Measurements from ENCODE around the gene UBXN4. TPM values are rescaled to one million over a fixed set of nuclear protein-coding genes. Genes with fewer than 3 reads are reported as not detected.

The UBXN4 gene
- total and polyA plus RNA-seq, 2 donors (not counting 3 experiments of a cell fraction or from before 2014, with no cell fraction given): 40.8 to 108 TPM

DNA sequence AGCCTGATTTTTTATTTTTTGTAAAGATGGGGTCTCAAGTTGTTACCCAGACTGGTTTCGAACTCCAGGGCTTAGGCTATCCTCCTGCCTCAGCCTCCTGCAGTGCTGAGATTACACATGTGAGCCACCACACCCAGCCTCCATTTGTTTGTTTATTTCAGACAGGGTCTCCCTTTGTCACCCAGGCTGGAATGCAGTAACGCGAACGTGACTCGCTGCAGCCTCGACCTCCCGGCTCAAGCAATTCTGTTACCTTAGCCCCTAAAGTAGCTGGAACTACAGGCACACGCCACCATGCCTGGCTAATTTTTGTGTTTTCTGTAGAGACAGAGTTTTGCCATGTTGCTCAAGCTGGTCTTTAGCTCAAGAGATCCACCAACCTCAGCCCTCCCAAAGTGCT, 27.2 kb downstream of the UBXN4 start:
- H3K9ac ChIP-seq (replicated peaks; ENCODE audit: extremely low read depth, insufficient read depth, low read length): no peak overlapping the region
- H2AFZ ChIP-seq (ENCODE audit: low read depth, low read length): no peak overlapping the region
- no peaks in the 10 kb centered on the region for H3K9me1 ChIP-seq (replicated peaks; ENCODE audit: control insufficient read depth, extremely low read depth, insufficient read depth, low read length)
- peaks cover 6% of the 10 kb centered on the region for H3K79me2 ChIP-seq (ENCODE audit: control insufficient read depth, insufficient read depth, low read length)
- peaks cover 9% of the 10 kb centered on the region for H3K4me1 ChIP-seq (ENCODE audit: control insufficient read depth, extremely low read depth, insufficient read depth, low read length)
- dilution Hi-C loops (cut with MboI; ENCODE audit: extremely low pct_ligation_motif_present, low sequenced_read_pairs) (no loop called here), intact Hi-C loops (cut with micrococcal nuclease) (no loop called here)
- FAIRE-seq (no peak), DNase-seq (ENCODE audit: low read depth, low spot score) (no peak)
- H3K9me3 ChIP-seq (replicated peaks; ENCODE audit: control insufficient read depth, insufficient read depth, low read length): no peaks in the 10 kb centered on the region
- BruUV-seq (replicated peaks): no TSS peak
- TF ChIP-seq POLR2A (IDR thresholded peaks at IDR 0.05; ENCODE audit: low read depth, low read length) (no peak), FOS (IDR thresholded peaks at IDR 0.05; ENCODE audit: borderline replicate concordance, insufficient read depth, low read length) (no peak), JUN (IDR thresholded peaks at IDR 0.05; ENCODE audit: borderline replicate concordance, insufficient read depth, insufficient read length, low read depth) (no peak), EZH2 (IDR thresholded peaks at IDR 0.05; ENCODE audit: borderline replicate concordance, low read depth, low read length, severe bottlenecking) (no peak), GATA2 (IDR thresholded peaks at IDR 0.05; ENCODE audit: insufficient read depth, insufficient read length, low read depth, low read length) (no peak), MYC (IDR thresholded peaks at IDR 0.05; ENCODE audit: low read depth, low read length) (no peak), POLR2AphosphoS5 (IDR thresholded peaks at IDR 0.05; ENCODE audit: insufficient read depth, low read depth, low read length) (no peak)
- TF ChIP-seq, protein P1, sequence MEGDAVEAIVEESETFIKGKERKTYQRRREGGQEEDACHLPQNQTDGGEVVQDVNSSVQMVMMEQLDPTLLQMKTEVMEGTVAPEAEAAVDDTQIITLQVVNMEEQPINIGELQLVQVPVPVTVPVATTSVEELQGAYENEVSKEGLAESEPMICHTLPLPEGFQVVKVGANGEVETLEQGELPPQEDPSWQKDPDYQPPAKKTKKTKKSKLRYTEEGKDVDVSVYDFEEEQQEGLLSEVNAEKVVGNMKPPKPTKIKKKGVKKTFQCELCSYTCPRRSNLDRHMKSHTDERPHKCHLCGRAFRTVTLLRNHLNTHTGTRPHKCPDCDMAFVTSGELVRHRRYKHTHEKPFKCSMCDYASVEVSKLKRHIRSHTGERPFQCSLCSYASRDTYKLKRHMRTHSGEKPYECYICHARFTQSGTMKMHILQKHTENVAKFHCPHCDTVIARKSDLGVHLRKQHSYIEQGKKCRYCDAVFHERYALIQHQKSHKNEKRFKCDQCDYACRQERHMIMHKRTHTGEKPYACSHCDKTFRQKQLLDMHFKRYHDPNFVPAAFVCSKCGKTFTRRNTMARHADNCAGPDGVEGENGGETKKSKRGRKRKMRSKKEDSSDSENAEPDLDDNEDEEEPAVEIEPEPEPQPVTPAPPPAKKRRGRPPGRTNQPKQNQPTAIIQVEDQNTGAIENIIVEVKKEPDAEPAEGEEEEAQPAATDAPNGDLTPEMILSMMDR (IDR thresholded peaks at IDR 0.05; ENCODE audit: extremely low read depth in 1 of 2, insufficient read depth in 1 of 2, low read depth in 1 of 2, low read length in 2 of 2): no peak
- TF ChIP-seq, protein P2, sequence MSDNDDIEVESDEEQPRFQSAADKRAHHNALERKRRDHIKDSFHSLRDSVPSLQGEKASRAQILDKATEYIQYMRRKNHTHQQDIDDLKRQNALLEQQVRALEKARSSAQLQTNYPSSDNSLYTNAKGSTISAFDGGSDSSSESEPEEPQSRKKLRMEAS (IDR thresholded peaks at IDR 0.05; ENCODE audit: insufficient read depth, insufficient read length): no peak
- POLR2A ChIA-PET: no interaction called here
- CTCF ChIA-PET: no interaction called here
- no peak overlapping the region for H3K4me3 ChIP-seq (replicated peaks in 1 of 3; ENCODE audit: insufficient read depth in 1 of 3, low read depth in 1 of 3, low read length in 3 of 3)
- no peak overlapping the region for H3K27ac ChIP-seq (ENCODE audit: insufficient read depth, low read depth, low read length)
- no peaks in the 10 kb centered on the region for H3K27me3 ChIP-seq (ENCODE audit: control insufficient read depth in 2 of 2, insufficient read depth in 2 of 2, low read length in 2 of 2)
- peaks cover 26 to 33% of the 10 kb centered on the region in 2 experiments for H3K36me3 ChIP-seq (ENCODE audit: control insufficient read depth in 2 of 2, extremely low read depth in 1 of 2, insufficient read depth in 2 of 2, low read length in 2 of 2)
- H4K20me1 ChIP-seq (replicated peaks; ENCODE audit: control insufficient read depth, extremely low read depth, insufficient read depth, low read length): peaks cover 3% of the 10 kb centered on the region
- H3K4me2 ChIP-seq (ENCODE audit: insufficient read depth, low read length): no peak overlapping the region

All from endothelial cell of umbilical vein (primary cell).